Suppressor macrophage treated with lipopolysaccharide for 1 hour (primary cell): ENCODE data around the gene LYST.
A peak's percentile ranks its signal among the peaks of the same experiment; 100 is the strongest.
"Not testable (repeated sequence)": the region's sequence is repeated elsewhere in the genome, so short reads cannot be mapped to it uniquely, and the experiment has no call there.

ENCODE experiments used
- DNase-seq, 3 donors: peaks; one replicate each; pipeline ENCODE4 v3.0.0-alpha.2; 2020 to 2022

The LYST gene

DNA sequence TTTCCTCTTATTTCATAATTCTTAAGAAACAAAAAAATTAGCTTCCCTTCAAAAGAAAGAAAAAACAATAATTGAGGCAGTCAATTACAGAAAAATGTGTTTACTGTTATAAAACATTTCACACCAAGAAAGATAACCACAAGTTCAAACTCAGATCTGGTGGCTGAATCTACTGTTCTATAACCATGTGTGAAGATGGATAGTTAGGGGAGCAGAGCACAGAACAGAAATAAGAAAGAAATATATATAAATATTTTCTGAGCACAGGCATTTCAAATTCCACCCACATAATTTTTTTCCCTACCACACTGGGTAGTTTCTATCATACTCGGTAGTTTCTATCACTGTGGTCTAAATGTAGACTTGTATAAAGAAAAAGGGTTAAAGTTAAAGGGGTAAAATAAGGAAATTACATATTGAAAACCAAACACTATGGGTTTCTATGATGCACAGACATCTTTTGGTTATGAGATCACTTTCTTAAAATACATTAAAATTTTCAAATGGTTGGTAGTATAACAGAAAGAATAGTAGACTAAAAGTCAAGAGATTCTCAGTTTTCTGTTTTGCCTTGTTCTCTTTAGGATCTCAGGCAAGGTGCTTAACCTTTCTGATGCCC lies 10.8 kb downstream of the LYST start:
- no peak for DNase-seq

DNA sequence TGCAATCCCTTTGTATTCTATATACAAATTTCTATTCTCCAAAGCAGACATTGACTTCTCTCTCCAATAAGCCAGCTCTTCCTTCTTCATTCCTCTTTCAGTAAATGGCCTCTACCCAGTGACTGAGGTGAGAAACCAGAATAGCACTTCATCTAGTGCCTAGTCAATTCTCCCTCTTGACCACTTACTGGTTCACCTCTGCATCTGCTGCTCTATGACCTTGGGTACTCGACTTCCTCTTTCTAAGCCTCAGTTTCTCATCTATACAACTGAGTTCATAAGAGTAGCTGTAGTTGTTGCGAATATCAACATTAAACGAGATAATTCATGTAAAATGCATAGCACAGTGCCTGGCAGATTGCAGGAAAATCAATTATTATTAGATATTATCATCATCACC lies 12.4 kb downstream of the LYST start:
- DNase-seq, result no peak

DNA sequence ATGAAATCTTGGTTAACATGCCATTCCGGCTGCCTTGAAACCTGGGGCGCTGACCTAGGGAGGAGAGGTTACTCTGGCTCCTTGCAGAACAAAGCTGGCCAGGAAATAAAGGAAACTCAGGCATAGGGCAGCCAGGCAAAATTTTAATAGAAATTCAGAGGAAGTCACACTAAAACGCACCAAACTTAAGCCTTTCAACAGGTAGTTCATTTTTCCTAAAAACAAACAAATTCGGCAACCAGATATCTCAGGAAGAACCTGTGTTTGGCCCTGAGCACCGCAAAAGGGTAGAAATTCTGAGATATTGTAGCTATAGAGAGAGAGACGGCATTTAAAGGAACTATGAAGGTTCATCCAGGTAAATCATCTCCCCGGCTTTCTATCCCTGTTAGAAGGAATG lies 13.1 kb downstream of the LYST start:
- no peak for DNase-seq

DNA sequence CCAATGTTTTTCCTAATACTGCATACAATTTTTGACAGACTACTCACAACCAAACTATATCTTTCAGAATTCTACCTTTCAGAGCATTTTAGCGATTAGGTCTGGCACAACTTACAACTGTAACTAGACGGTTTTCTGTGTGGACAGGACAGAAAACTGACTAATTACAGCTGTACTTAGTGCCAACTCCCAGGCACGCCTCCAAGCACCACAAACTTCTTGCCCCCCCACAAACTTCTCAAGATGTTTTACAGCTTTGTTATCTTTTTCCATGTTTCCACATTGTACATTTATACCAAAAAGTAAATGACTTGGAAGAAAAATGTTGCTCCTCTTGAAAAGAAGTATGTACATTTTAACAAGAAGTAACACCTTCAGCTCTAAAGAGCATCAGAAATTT lies 13.8 kb downstream of the LYST start:
- no peak for DNase-seq

DNA sequence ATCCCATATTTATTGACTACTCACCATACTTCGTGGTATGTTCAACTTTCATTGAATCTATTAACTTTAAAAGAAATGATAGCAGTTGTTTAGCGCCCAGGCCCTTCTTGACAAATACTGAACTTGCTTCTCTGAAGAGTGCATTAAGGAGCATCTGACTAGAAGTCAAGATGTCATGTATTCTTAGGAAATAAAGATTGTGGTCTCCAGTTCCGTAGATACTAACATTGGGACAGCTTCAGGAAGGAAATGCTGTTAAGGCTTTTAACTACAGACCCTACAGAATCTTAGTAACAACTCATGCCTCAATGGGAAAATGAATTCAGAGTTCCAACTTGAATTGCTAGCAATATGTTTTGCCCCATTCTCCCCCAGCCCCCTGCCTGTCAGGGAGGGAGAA lies 14.8 kb downstream of the LYST start:
- no peak for DNase-seq

DNA sequence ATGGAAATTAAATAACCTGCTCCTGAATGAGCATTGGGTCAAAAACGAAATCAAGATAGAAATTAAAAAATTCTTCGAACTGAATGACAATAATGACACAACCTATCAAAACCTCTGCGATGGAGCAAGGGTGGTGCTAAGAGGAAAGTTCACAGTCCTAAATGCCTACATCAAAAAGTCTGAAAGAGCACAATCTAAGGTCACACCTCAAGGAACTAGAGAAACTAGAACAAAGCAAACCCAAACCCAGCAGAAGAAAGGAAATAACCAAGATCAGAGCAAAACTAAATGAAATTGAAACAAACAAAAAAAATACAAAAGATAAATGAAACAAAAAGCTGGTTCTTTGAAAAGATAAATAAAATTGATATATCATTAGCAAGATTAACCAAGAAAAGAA lies 18.5 kb downstream of the LYST start:
- DNase-seq, result not testable (repeated sequence)

DNA sequence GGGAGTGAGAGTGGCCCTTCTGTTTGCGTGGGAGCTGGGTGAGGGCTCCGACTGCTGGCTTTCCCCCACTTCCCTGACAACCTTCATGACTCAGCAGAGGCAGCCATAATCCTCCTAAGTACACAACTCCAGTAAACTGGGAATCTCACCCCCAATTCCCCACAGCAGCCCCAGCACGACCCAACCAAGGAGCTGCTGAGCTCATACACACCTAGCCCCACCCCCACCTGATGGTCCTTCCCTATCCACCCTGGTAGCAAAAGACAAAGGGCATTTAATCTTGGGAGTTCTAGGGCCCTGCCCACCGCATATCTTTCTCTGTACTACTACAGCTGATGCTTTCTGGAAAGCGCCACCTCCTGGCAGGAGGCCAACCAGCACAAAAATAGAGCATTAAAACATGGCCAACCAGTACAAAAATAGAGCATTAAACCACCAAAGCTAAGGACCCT lies 21.0 kb downstream of the LYST start:
- not testable (repeated sequence) for DNase-seq

DNA sequence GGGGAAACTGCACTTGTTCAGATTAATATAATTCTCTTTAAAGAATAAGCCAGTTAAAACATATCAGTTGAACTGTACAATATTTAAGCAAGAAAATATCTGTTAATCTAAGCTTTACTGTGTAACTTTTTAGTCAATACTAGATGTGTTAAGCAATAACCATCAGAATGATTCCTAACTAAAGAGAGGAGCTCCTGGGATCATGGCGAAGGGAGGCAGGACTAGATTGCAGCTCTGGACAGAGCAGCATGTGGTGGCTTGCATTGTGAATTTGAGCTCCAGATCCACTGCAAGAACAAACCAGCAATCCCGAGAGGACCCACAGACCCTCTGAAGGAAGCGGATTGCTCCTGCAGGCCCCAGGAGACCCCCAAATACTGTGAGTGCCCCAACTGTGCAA lies 21.9 kb downstream of the LYST start:
- DNase-seq, result no peak

DNA sequence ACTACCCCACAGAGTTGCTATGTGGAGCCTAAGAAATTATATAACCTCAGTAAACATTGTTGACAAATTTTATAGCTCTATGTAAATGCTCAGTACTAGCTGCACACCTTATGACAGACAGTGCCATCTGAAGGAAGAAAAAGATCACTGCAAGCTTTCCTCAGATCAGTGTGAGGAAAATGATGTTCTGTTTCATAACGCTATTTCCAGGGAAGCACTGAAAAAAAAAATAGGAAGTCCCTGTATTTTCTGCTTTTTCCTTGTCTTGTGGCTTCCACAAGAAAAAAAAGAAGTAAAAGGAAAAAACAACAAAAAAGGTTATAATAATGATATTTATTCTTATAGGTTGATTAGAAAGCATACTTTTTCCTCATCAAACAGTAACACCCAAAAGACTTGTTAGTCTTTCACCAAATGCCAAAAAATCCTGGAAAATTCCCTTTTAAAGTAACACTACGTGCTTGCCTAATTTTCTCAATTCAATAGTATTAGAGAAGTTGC lies 23.2 kb downstream of the LYST start:
- peak; percentile 57 to 77 (median 75) for DNase-seq

DNA sequence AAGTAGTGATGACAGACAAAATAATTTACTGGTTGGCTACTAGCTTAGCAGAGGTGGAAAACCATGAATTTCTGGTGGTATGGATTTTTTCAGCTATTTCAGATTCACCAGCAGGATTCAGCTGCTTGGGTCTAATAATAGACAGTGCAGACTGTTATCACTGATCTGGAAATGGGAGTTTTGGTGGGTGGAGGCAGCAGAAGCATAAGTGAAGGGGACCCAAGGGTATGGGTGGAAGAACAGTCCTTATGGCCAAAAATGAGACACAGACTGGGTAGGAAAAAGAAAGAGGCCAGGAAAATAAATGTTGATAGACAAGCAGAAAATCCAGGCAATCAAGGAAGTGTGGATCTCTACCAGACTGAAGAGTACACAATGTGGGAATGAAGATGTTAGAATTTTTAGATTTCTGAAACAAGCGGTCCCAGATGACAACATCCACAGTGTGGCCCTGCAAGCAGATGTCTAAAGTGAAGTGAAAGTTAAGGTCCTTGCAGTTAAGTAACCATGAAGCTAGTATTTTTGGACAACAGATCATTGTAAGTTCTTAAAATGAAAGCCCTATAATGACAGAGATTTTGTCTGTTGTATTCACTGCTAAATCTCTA lies 24.7 kb downstream of the LYST start:
- DNase-seq, result peak; percentile 42 to 61 (median 61)

DNA sequence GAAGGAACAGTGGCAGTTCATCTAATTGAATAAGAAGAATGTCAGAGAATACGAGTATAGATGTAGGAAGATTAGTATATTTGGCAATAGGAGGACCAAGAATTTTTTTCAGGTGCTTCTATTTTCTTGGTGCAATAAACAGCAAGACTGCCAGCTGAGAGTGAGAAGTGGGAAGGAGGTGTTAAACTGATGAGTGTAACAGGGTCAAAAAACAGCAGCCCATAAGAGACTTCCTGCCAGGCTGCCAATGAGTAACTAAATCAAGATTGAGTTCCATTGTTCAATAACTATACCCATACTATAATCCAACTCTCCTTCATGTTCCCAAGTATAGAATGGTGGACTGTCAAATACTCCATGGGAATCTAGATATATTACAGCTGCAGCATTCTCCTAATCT lies 28.7 kb downstream of the LYST start:
- no peak for DNase-seq

DNA sequence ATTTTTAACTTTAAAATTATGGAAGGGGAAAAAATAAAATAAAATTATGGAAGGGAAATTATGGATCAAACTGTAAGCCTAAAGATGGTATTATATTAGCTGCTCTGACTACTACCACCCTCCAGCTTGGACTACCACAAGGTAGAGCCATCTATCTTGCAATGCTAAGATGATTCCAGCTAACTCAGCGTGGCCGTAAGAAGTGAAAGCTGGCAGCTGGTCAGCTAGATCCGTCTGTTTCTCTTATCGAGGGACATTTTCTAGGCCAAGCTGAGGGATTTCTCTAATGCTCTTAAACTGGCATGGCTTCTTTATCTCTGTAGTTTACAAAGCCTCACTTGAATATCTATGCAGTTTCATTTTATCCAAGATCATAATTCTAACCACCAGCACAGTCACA lies 31.5 kb downstream of the LYST start:
- peak; percentile 50 to 58 (median 53) for DNase-seq

DNA sequence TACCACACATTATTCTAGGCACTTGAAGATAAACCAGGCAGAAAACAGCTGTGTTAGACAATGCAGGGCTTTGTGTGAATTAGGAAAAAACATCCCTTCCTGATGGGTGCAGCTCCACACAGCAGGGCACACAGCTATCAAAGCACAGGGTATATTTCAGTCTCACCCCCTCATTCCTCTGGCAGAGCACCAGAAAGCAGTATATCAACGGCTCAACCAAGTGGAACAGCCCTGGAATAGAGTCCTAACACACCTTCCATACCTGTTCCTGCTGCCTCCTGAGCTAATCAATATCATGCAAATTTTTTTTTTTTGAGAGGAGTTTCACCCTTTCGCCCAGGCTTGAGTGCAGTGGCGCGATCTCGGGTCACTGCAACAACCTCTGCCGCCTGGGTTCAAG lies 32.1 kb downstream of the LYST start:
- DNase-seq, result no peak

DNA sequence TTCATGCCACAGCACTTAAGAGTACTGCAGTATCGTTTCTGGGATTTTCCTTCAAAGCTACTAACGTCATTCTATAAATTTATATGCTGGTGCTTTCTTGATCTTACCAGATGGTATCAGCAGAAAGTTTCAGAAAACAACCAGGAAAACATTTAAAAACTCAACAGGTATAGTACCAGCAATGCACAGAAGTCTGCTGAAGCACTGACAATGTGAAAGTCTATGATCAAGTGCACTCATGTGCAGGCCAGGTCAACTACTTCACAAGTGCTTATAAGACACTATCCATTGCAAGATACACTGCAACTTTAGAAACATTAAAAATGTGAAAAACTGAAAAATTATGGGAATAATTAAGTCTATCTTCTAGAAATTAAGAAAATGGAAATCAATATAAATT lies 34.7 kb downstream of the LYST start:
- no peak for DNase-seq

DNA sequence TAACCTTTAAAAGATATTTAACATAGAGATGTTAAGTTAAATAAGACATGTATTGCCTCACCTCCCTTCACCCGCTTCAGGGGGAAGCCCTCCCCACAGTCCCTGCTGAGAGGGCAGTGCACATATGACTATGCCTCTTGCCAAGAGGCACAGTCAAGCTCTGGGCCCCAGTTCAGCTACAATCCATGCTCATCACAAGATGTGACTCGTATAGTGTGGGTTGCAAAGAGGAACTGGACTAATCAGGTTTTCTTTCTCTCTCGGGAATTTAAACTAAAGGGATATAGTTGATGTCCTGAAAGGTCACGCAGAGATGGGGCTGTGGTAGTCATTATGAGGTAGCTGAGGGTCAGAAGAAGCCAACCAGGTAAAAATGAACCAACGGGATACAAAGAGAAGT lies 35.6 kb downstream of the LYST start:
- DNase-seq, result peak; percentile 94 to 97 (median 96)

DNA sequence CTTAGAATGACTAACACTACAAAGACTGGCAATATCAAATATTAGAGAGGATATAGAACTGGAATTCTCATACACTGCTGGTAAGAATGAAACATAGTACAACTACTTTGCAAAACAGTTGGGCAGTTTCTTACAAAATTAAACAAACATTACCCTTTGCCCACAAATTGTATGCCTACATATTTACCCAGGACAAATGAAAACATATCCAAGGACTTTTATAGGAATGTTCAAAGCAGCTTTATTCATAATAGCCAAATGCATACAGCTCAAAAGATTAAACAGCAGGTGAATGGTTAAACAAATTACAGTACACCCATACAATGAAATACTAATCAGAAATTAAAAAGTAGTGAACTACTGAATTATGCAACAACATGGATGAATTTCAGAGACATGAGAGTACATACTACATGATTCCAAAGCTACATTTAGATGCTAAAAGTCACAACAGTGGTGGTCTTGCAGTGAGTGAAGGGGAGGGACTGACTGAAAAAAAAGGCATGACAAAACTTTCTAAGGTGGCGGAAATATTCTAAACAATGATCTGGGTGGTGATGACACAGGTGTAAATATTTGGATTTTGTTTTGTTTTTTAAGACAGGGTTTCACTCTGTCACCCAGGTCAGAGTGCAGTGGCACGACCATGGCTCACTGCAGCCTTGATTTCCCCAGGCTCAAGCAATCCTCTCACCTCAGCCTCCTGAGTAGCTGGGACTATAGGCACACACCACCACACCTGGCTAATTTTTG lies 40.4 kb downstream of the LYST start:
- no peak for DNase-seq

DNA sequence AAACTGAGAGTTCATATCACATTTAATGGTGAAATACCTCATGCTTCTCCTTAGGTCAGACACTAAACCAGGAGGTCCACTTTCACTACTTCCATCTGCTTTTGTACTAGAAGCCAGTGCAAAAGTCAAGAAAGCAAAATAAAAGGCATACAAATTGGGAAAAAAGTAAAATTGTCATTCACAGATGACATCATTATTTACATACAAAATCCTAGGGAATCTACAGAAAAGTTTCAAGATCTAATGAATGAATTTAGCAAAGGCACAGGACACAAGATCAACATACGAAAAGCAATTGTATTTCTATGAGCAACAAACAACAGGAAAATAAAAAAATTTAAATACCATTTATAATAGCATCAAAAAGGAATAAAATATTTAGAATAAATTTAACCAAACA lies 41.5 kb downstream of the LYST start:
- DNase-seq, result no peak

DNA sequence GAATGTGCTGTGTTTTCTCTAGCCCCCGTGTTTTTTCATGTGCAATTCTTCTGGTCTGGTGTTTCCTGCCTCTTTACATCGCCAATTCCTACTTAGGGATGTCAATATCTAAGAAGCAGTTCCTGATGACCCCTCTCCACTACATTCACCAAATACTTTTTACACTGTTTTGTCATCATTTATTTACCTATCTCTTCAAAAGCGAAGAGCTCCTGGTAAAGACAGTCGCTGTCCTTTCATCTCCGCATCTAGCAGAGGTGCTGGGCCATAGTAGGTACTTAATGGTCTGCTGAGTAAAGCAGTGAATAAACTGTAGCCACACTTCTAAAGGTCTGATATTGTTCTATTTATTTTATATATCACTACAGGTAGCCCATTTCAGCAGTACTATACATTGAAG lies 43.0 kb downstream of the LYST start:
- DNase-seq, result no peak

DNA sequence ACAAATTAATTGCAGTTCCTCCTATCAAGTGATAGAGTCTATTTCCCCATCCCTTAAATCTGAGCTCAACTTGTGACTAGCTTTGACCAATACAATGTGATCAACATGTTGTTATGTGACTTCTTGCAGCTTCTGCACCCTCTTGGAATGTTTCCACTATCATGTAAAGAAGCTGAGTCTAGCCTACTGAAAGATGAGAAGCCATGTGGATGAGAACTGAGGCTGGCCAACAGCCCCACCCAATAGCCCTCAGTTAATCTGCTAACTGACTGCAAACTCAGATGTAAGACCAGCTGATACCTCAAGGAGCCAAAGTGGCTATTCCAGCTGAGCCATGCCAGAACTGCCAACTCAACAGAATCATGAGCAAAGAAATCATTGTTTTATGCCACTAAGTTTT lies 44.0 kb downstream of the LYST start:
- no peak for DNase-seq

DNA sequence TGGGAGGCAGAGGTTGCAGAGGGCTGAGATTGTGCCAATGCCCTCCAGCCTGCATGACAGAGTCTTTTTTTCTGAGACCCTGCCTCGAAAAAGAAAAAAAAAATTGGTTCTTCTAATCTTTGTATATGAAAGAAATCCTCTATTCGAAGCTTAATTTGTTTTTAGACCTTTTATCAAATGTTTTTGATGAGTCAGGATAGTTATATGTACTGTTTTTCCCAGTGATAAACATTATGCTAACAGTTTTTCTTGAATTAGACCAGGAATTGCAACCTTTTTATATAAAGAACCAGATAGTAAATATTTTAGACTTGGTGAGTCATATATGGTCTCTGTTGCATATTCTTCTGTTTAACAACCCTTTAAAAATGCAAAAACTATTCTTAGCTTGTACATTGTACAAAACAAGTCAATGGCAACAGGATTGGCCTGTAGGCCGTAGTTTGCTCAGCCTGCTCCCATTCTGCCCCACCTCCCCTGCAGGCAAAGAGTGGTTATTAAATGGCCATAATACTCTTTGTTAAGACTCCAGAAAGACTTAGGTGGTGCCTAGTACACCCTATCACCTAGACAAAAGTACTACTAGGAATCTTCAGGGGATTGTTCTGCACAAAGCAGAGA lies 45.2 kb downstream of the LYST start:
- DNase-seq, result no peak

DNA sequence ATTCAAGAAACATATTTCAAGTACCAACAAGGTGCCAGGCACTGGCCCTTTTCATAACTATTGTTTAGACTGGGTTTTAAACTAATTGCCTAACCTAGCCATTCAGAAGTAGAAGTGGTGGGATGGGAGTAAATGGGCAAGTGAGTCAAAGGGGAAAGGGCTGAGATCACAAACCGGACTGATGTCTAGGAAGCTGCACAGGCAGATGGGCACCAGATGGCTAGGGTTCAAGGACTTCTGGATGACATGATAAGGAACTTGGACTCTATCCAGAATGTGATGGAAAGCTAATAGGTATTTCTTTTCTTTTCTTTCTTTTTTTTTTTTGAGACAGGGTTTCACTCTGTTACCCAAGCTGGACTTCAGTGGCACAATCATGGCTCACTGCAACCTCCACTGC lies 46.6 kb downstream of the LYST start:
- no peak for DNase-seq

DNA sequence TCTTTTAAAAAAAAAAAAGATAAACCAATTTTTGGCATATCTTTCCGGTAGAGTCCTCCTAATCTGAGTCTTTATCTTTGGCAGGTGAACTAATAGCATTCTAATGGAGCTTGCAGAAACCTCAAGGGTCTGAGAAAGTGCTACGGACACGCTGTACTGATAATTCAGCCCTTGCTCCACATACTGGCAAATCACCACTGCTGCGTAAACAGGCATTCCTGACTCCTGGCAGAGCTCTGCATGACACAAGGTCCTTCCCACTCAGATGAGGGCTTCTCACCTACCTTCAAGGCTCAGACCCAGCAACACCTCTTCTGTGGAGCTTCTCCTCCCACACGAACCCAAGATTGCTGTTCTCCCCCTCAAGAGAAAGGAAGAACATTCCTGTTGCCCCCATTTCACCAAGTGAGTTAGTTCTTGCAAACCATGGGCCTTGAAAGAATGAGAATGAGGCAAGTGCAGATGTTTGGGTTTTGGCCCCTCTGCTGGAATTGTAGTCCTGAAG lies 48.0 kb downstream of the LYST start:
- no peak for DNase-seq

DNA sequence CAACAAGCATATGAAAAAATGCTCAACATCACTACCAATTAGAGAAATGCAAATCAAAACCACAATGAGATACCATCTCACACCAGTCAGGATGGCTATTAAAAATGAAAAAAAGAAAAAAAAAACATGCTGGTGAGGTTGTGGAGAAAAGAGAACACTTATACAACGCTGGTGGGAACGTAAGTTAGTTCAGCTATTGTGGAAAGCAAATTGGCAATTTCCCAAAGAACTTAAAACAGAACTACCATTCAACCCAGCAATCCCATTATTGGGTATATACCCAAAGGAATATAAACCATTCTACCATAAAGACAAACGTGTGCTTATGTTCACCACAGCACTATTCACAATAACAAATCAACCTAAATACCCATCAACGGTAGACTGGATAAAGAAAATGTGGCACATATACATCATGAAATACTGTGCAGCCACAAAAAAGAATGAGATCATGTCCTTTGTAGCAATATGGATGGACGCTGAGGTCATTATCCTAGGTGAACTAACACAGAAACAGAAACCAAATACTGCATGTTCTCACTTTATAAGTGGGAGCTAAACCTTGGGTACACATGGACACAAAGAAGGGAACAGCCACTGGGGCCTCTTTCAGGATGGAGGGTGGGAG lies 49.5 kb downstream of the LYST start:
- DNase-seq, result peak in 2 of 3 donors; percentile 24 to 38
